ENCODE data around the gene ASPHD2. TPM values are rescaled to one million over a fixed set of nuclear protein-coding genes. Genes with fewer than 3 reads are reported as not detected.

Gene ASPHD2
- total RNA-seq, 1 donor from 2014 or later, result 4.9 TPM

- H3K4me3 Mint-ChIP-seq, result no peak overlapping the region
- no peaks in the 10 kb centered on the region for H3K9me3 Mint-ChIP-seq
- no peaks in the 10 kb centered on the region for H3K4me1 Mint-ChIP-seq
- no peak overlapping the region for H3K27ac Mint-ChIP-seq (ENCODE audit: unreplicated experiment)
- no peak for DNase-seq (ENCODE audit: low read depth, low spot score)
- TF ChIP-seq CTCF (conservative IDR thresholded peaks at IDR 0.05), result no peak
- H3K36me3 Mint-ChIP-seq (ENCODE audit: low read depth), result peaks cover 7% of the 10 kb centered on the region
- H3K27me3 Mint-ChIP-seq (ENCODE audit: low read depth), result no peaks in the 10 kb centered on the region
Measured at GRCh38 chr22:26448334-26448733, 19.3 kb downstream of the ASPHD2 start.

- no peaks in the 10 kb centered on the region for H3K9me3 Mint-ChIP-seq
- H3K4me1 Mint-ChIP-seq, result no peaks in the 10 kb centered on the region
- no peak overlapping the region for H3K27ac Mint-ChIP-seq (ENCODE audit: unreplicated experiment)
- no peaks in the 10 kb centered on the region for H3K27me3 Mint-ChIP-seq (ENCODE audit: low read depth)
- H3K36me3 Mint-ChIP-seq (ENCODE audit: low read depth), result peaks cover 7% of the 10 kb centered on the region
- no peak for TF ChIP-seq CTCF (conservative IDR thresholded peaks at IDR 0.05)
- DNase-seq (ENCODE audit: low read depth, low spot score), result no peak
- H3K4me3 Mint-ChIP-seq, result no peak overlapping the region
Measured at GRCh38 chr22:26448941-26449340, 19.9 kb downstream of the ASPHD2 start.

GRCh38 chr22:26450453-26451185, 21.6 kb downstream of the ASPHD2 start:
- TF ChIP-seq CTCF (conservative IDR thresholded peaks at IDR 0.05), result no peak
- no peaks in the 10 kb centered on the region for H3K4me1 Mint-ChIP-seq
- H3K36me3 Mint-ChIP-seq (ENCODE audit: low read depth), result peaks cover 7% of the 10 kb centered on the region
- no peak overlapping the region for H3K4me3 Mint-ChIP-seq
- no peaks in the 10 kb centered on the region for H3K27me3 Mint-ChIP-seq (ENCODE audit: low read depth)
- no peak for DNase-seq (ENCODE audit: low read depth, low spot score)
- H3K27ac Mint-ChIP-seq (ENCODE audit: unreplicated experiment), result no peak overlapping the region
- no peaks in the 10 kb centered on the region for H3K9me3 Mint-ChIP-seq

- no peak overlapping the region for H3K4me3 Mint-ChIP-seq
- TF ChIP-seq CTCF (conservative IDR thresholded peaks at IDR 0.05), result no peak
- no peaks in the 10 kb centered on the region for H3K27me3 Mint-ChIP-seq (ENCODE audit: low read depth)
- H3K27ac Mint-ChIP-seq (ENCODE audit: unreplicated experiment), result no peak overlapping the region
- no peaks in the 10 kb centered on the region for H3K9me3 Mint-ChIP-seq
- H3K4me1 Mint-ChIP-seq, result no peaks in the 10 kb centered on the region
- DNase-seq (ENCODE audit: low read depth, low spot score), result no peak
- peaks cover 11% of the 10 kb centered on the region for H3K36me3 Mint-ChIP-seq (ENCODE audit: low read depth)
Measured at GRCh38 chr22:26452236-26453016, 23.4 kb downstream of the ASPHD2 start.

GRCh38 chr22:26453216-26453615, 24.2 kb downstream of the ASPHD2 start:
- Mint-ChIP-seq H3K9me3 (no peaks in the 10 kb centered on the region), H3K27me3 (ENCODE audit: low read depth) (no peaks in the 10 kb centered on the region), H3K4me3 (no peak overlapping the region), H3K36me3 (ENCODE audit: low read depth) (peaks cover 11% of the 10 kb centered on the region), H3K27ac (ENCODE audit: unreplicated experiment) (no peak overlapping the region), H3K4me1 (no peaks in the 10 kb centered on the region)
- no peak for DNase-seq (ENCODE audit: low read depth, low spot score)
- TF ChIP-seq CTCF (conservative IDR thresholded peaks at IDR 0.05), result no peak
